Mesendoderm (in vitro differentiated cells): ENCODE results near the gene SCARF2.

Experiments used
- DNase-seq: peaks from one replicate; pipeline ENCODE4 v3.0.0; 2013
- H2AK5ac ChIP-seq: 2 replicates; pipeline ENCODE4 v1.6.1; 2013; ENCODE audit warnings: low read length, inconsistent platforms
- H2BK120ac ChIP-seq: 2 replicates; pipeline ENCODE4 v1.6.1; 2013; ENCODE audit warnings: low read depth, mild to moderate bottlenecking, low read length, moderate library complexity, mixed read lengths
- H2BK15ac ChIP-seq: replicated peaks from 2 replicates; pipeline ENCODE4 v1.6.1; 2013; ENCODE audit warnings: low read depth, mild to moderate bottlenecking, moderate library complexity
- H2BK5ac ChIP-seq: 2 replicates; pipeline ENCODE4 v1.6.1; 2013; ENCODE audit warnings: low read length, inconsistent platforms
- H3K18ac ChIP-seq: 2 replicates; pipeline ENCODE4 v1.6.1; 2013; ENCODE audit warnings: mild to moderate bottlenecking, low read length, mixed read lengths
- H3K23ac ChIP-seq: one replicate; pipeline ENCODE4 v1.6.1; 2013; ENCODE audit warnings: low read length
- H3K27ac ChIP-seq: 2 replicates; pipeline ENCODE4 v1.5.1; 2013; ENCODE audit warnings: low read depth, mild to moderate bottlenecking, inconsistent platforms, low read length, moderate library complexity
- H3K27me3 ChIP-seq: 2 replicates; pipeline ENCODE4 v1.6.1; 2013; ENCODE audit warnings: low read length, control low read depth, mild to moderate bottlenecking, inconsistent platforms; ENCODE audit not compliant: insufficient read depth, poor library complexity
- H3K36me3 ChIP-seq: 2 replicates; pipeline ENCODE4 v1.6.1; 2013; ENCODE audit warnings: low read length, inconsistent platforms; ENCODE audit not compliant: control insufficient read depth, insufficient read depth
- H3K4ac ChIP-seq: one replicate; pipeline ENCODE4 v1.6.1; 2013; ENCODE audit warnings: low read depth, mild to moderate bottlenecking, low read length, moderate library complexity
- H3K4me1 ChIP-seq: 2 replicates; pipeline ENCODE4 v1.6.1; 2013; ENCODE audit warnings: low read depth, low read length, inconsistent platforms; ENCODE audit not compliant: control insufficient read depth
- H3K4me2 ChIP-seq: 2 replicates; pipeline ENCODE4 v1.6.1; 2013; ENCODE audit warnings: low read length
- H3K4me3 ChIP-seq: 2 replicates; pipeline ENCODE4 v1.5.1; 2013; ENCODE audit warnings: mild to moderate bottlenecking, low read length
- H3K56ac ChIP-seq: one replicate; pipeline ENCODE4 v1.6.1; 2013; ENCODE audit warnings: low read length
- H3K79me1 ChIP-seq: 2 replicates; pipeline ENCODE4 v1.6.1; 2013; ENCODE audit warnings: low read length, inconsistent platforms
- H3K79me2 ChIP-seq: 2 replicates; pipeline ENCODE4 v1.6.1; 2013; ENCODE audit warnings: mild to moderate bottlenecking, low read length; ENCODE audit not compliant: control insufficient read depth, insufficient read depth
- H3K9ac ChIP-seq: 2 replicates; pipeline ENCODE4 v1.6.1; 2013; ENCODE audit warnings: low read length, inconsistent platforms
- H4K5ac ChIP-seq: one replicate; pipeline ENCODE4 v1.6.1; 2013; ENCODE audit warnings: low read length
- H4K8ac ChIP-seq: one replicate; pipeline ENCODE4 v1.6.1; 2013; ENCODE audit warnings: low read depth, mild to moderate bottlenecking, control low read depth, low read length, moderate library complexity
- WGBS: extraction: QIAGEN DNeasy Blood & Tissue Kit; methylation state at CpG from one replicate; pipeline ENCODE4 v1.1.7; 2013; ENCODE audit warnings: low lambda C conversion rate, missing lambda C conversion rate; ENCODE audit not compliant: insufficient coverage; ENCODE audit errors: extremely low coverage; 5-methylcytosine and 5-hydroxymethylcytosine counted together

The SCARF2 gene

GRCh38 chr22:20430101-20430719, 7.4 kb downstream of the SCARF2 start:
- Histone ChIP-seq H3K27me3 (peaks cover 3% of the 10 kb centered on the region), H3K4me1 (peaks cover 12% of the 10 kb centered on the region), H2BK5ac (no peak overlapping the region), H3K4me2 (peak overlapping the region; percentile 78), H3K4ac (no peak overlapping the region), H3K79me1 (peaks cover 8% of the 10 kb centered on the region), H3K23ac (no peak overlapping the region), H3K9ac (peak overlapping the region; percentile 59), H4K8ac (no peak overlapping the region), H2AK5ac (no peak overlapping the region), H3K18ac (no peak overlapping the region), H3K4me3 (no peak overlapping the region), H3K36me3 (peaks cover 4% of the 10 kb centered on the region), H2BK15ac (no peak overlapping the region), H3K79me2 (no peaks in the 10 kb centered on the region), H4K5ac (no peak overlapping the region), H2BK120ac (no peak overlapping the region), H3K56ac (peak overlapping the region; percentile 78), H3K27ac (no peak overlapping the region)
- no CpG with 5 or more reads among the region's 37 CpGs for WGBS
- peak; percentile 43 for DNase-seq

DNA sequence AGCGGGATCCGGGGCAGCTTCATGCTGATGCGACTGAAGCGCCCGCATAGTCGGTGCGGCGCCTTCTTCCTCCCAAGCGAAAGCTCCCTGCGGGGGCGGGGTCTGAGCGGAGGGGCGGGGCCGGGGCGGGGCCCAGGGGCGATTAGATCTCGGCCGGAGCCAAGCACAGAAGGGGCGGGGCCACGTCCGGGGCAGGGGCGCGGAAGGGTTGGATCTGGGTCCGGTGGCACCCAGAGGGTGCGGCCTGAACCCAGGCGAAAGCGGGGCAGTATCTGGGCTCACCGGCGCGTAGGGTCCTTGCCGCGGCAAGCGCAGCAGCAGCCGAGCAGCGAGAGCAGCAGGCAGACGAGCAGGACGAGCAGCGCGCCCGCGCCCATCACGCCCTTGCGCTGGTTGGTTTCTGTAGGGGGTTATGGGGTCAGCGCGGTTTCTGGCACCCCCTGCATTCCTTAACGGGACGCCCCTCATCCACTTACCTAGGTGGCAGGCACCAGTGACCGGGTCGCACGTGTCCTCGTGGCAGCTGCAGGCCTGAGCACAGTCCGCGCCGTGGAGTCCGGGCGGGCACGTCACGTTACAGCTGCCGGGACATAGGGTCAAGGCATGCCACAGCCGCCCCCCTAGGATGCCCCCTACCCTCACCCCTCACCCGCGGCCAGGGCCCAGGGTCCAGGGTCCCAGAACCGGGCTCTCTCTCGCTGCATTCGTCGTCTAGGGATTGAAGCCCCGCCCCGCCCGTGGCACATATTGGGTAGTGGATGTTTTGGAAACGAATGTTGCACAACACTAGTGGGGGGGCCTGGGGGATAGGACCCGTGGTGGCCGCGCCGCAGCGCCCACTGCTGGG, 8.1 kb downstream of the SCARF2 start:
- Histone ChIP-seq H3K9ac (peak overlapping the region; percentile 22), H3K4me3 (no peak overlapping the region), H4K5ac (no peak overlapping the region), H3K4me1 (peaks cover 12% of the 10 kb centered on the region), H4K8ac (no peak overlapping the region), H3K4ac (no peak overlapping the region), H3K23ac (peak overlapping the region; percentile 68), H2BK5ac (no peak overlapping the region), H3K56ac (peak overlapping the region; percentile 68), H3K4me2 (peak overlapping the region; percentile 64), H3K27me3 (peaks cover 3% of the 10 kb centered on the region), H3K79me1 (peaks cover 5% of the 10 kb centered on the region), H2BK120ac (no peak overlapping the region), H3K79me2 (no peaks in the 10 kb centered on the region), H2BK15ac (no peak overlapping the region), H3K36me3 (peaks cover 4% of the 10 kb centered on the region), H2AK5ac (no peak overlapping the region), H3K18ac (no peak overlapping the region), H3K27ac (no peak overlapping the region)
- WGBS, result no CpG with 5 or more reads among the region's 75 CpGs
- peak; percentile 77 for DNase-seq

- Histone ChIP-seq H3K4me1 (peaks cover 12% of the 10 kb centered on the region), H2BK120ac (no peak overlapping the region), H3K36me3 (peaks cover 4% of the 10 kb centered on the region)
Observed at GRCh38 chr22:20428496-20429253, 8.9 kb downstream of the SCARF2 start.

DNA sequence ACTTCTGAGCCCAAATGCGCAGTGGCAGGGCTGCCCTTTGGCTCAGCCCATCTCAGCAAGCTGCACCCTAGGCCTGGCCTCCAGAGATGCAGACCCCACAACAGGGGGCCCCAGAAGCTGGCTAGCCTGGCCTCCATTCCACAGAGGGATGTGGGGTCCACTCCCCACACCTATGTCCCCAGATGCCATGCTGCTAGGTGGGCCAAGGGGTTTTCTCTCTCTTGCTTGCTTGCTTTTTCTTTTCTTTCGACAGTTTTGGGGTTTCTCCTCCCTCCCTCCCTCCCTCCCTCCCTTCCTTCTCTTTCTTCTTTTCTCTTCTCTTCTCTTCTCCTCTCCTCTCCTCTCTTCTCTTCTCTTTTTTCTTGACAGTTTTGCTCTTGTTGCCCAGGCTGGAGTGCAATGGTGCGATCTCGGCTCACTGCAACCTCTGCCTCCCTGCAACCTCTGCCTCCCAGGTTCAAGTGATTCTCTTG, 9.6 kb downstream of the SCARF2 start:
- WGBS, result no CpG with 5 or more reads among the region's 4 CpGs
- no peak overlapping the region for H3K56ac ChIP-seq

More at GRCh38 chr22:20428496-20429253, 8.9 kb downstream of the SCARF2 start:
- no CpG with 5 or more reads among the region's 23 CpGs for WGBS
- H3K4ac ChIP-seq, result no peak overlapping the region
- H2BK15ac ChIP-seq, result no peak overlapping the region
- no peak overlapping the region for H4K5ac ChIP-seq
- H4K8ac ChIP-seq, result no peak overlapping the region
- H3K9ac ChIP-seq, result no peak overlapping the region
- H3K79me1 ChIP-seq, result peaks cover 2% of the 10 kb centered on the region
- no peak for DNase-seq
- H3K56ac ChIP-seq, result no peak overlapping the region
- H3K79me2 ChIP-seq, result no peaks in the 10 kb centered on the region
- no peak overlapping the region for H3K4me2 ChIP-seq
- H3K4me3 ChIP-seq, result no peak overlapping the region
- H2BK5ac ChIP-seq, result no peak overlapping the region
- H3K27me3 ChIP-seq, result peaks cover 3% of the 10 kb centered on the region
- no peak overlapping the region for H3K18ac ChIP-seq
- H2AK5ac ChIP-seq, result no peak overlapping the region
- no peak overlapping the region for H3K23ac ChIP-seq
- H3K27ac ChIP-seq, result no peak overlapping the region

GRCh38 chr22:20427104-20427944, 10.3 kb downstream of the SCARF2 start:
- H3K27ac ChIP-seq, result no peak overlapping the region
- H2BK15ac ChIP-seq, result no peak overlapping the region
- H3K9ac ChIP-seq, result no peak overlapping the region
- H3K36me3 ChIP-seq, result peaks cover 4% of the 10 kb centered on the region
- H3K4ac ChIP-seq, result no peak overlapping the region
- no peak overlapping the region for H4K8ac ChIP-seq
- no peak overlapping the region for H3K18ac ChIP-seq
- H3K4me1 ChIP-seq, result peaks cover 12% of the 10 kb centered on the region
- H4K5ac ChIP-seq, result no peak overlapping the region
- H2BK120ac ChIP-seq, result no peak overlapping the region
- H2AK5ac ChIP-seq, result no peak overlapping the region
- no CpG with 5 or more reads among the region's 8 CpGs for WGBS
- no peaks in the 10 kb centered on the region for H3K79me2 ChIP-seq
- H3K56ac ChIP-seq, result no peak overlapping the region
- no peak overlapping the region for H3K4me3 ChIP-seq
- DNase-seq, result no peak
- peaks cover 3% of the 10 kb centered on the region for H3K27me3 ChIP-seq
- H3K23ac ChIP-seq, result no peak overlapping the region
- peaks cover 2% of the 10 kb centered on the region for H3K79me1 ChIP-seq
- no peak overlapping the region for H2BK5ac ChIP-seq
- H3K4me2 ChIP-seq, result no peak overlapping the region

More for the DNA sequence above, 9.6 kb downstream of the SCARF2 start:
- H3K23ac ChIP-seq, result no peak overlapping the region
- H3K27me3 ChIP-seq, result peaks cover 3% of the 10 kb centered on the region
- H3K4me2 ChIP-seq, result no peak overlapping the region
- H2BK15ac ChIP-seq, result no peak overlapping the region
- no peak overlapping the region for H2BK120ac ChIP-seq
- H3K79me2 ChIP-seq, result no peaks in the 10 kb centered on the region
- no peak overlapping the region for H3K18ac ChIP-seq
- no peak overlapping the region for H3K4me3 ChIP-seq
- H2AK5ac ChIP-seq, result no peak overlapping the region
- H3K4me1 ChIP-seq, result peaks cover 12% of the 10 kb centered on the region
- DNase-seq, result no peak
- H3K4ac ChIP-seq, result no peak overlapping the region
- H4K8ac ChIP-seq, result no peak overlapping the region
- H3K27ac ChIP-seq, result no peak overlapping the region
- H2BK5ac ChIP-seq, result no peak overlapping the region
- H3K36me3 ChIP-seq, result peaks cover 4% of the 10 kb centered on the region
- no peak overlapping the region for H3K9ac ChIP-seq
- peaks cover 2% of the 10 kb centered on the region for H3K79me1 ChIP-seq
- no peak overlapping the region for H4K5ac ChIP-seq
